Suprapubic skin (tissue), 4 donors: Measurements from ENCODE around the gene GAD2.

Experiments used
- CTCF ChIP-seq, 2 donors: fragments of 200-600 bp in 1 of 2; fragments of 450-650 bp in 1 of 2; sonication (generic) in 1 of 2; IDR thresholded peaks; one replicate each; pipeline ENCODE4 v1.5.1; 2016 to 2019; ENCODE audit warnings: antibody characterized with exemption in 2 of 2, mild to moderate bottlenecking in 1 of 2, moderate library complexity in 1 of 2
- EP300 ChIP-seq: sonication (generic); formaldehyde crosslinking; IDR thresholded peaks from one replicate; pipeline ENCODE4 v1.6.1; 2017; ENCODE audit warnings: antibody characterized with exemption
- POLR2A ChIP-seq, 2 donors: fragments of 450-650 bp; IDR thresholded peaks; one replicate each; pipeline ENCODE4 v1.6.1; 2017; ENCODE audit warnings: antibody characterized with exemption in 2 of 2, mild to moderate bottlenecking in 2 of 2, moderate library complexity in 2 of 2
- POLR2AphosphoS5 ChIP-seq, 3 donors: sonication (generic); formaldehyde crosslinking; IDR thresholded peaks; one replicate each; pipeline ENCODE4 v1.6.1; 2017; ENCODE audit warnings: antibody characterized with exemption in 3 of 3

- TF ChIP-seq CTCF (IDR thresholded peaks at IDR 0.05), result no peak
- no peak for TF ChIP-seq POLR2A (IDR thresholded peaks at IDR 0.05)
- TF ChIP-seq POLR2AphosphoS5 (IDR thresholded peaks at IDR 0.05), result no peak
- TF ChIP-seq EP300, result no peak
These were observed 111.2 kb downstream of the GAD2 start for GRCh38 chr10:26327811-26328210.
